COLO829 (cell line): Measurements from ENCODE around the gene BCOR.

Source experiments
- DNase-seq: peaks from one replicate; pipeline ENCODE4 v3.0.0; 2012; ENCODE audit warnings: low spot score

The BCOR gene

GRCh38 chrX:40097504-40098263, at the start of gene BCOR:
TSS of gene BCOR (minus strand) at chrX:40097958. CDS start at chrX:40077929, 20,029 bp downstream.
- no peak for DNase-seq

- DNase-seq: no peak
Measured at GRCh38 chrX:40147126-40147952, 49.6 kb upstream of the BCOR start.

GRCh38 chrX:40146262-40147125, 48.7 kb upstream of the BCOR start:
- peak; percentile 29 for DNase-seq

- no peak for DNase-seq
Measured at GRCh38 chrX:40145923-40146261, 48.1 kb upstream of the BCOR start.

GRCh38 chrX:40145001-40145922, 47.5 kb upstream of the BCOR start:
- no peak for DNase-seq

- DNase-seq: no peak
Measured at GRCh38 chrX:40144576-40144975, 46.8 kb upstream of the BCOR start.

GRCh38 chrX:40143987-40144386, 46.2 kb upstream of the BCOR start:
- DNase-seq: no peak

- DNase-seq: no peak
Measured at GRCh38 chrX:40143001-40143400, 45.2 kb upstream of the BCOR start.

- no peak for DNase-seq
Measured at GRCh38 chrX:40142417-40142816, 44.7 kb upstream of the BCOR start.

GRCh38 chrX:40140706-40141499, 43.1 kb upstream of the BCOR start:
- peak; percentile 24 for DNase-seq

- peak; percentile 14 for DNase-seq
Measured at GRCh38 chrX:40132751-40133150, 35.0 kb upstream of the BCOR start.

GRCh38 chrX:40131654-40132337, 34.0 kb upstream of the BCOR start:
- DNase-seq: no peak

GRCh38 chrX:40130207-40130606, 32.4 kb upstream of the BCOR start:
- DNase-seq: no peak

GRCh38 chrX:40127052-40127451, 29.3 kb upstream of the BCOR start:
- DNase-seq: no peak

GRCh38 chrX:40122487-40122886, 24.7 kb upstream of the BCOR start:
- DNase-seq: no peak

GRCh38 chrX:40121618-40122017, 23.9 kb upstream of the BCOR start:
- DNase-seq: no peak

GRCh38 chrX:40120838-40121580, 23.3 kb upstream of the BCOR start:
- DNase-seq: no peak

- no peak for DNase-seq
Measured at GRCh38 chrX:40117715-40118285, 20.0 kb upstream of the BCOR start.

- no peak for DNase-seq
Measured at GRCh38 chrX:40116925-40117324, 19.2 kb upstream of the BCOR start.
